CD14-positive monocyte (primary cell): ENCODE measurements around the gene ADCY7. TPM values are rescaled to one million over a fixed set of nuclear protein-coding genes. Genes with fewer than 3 reads are reported as not detected.

Source experiments
- DNase-seq, 3 donors: peaks; one replicate each; pipeline ENCODE4 v3.0.0-alpha.2; 2011 to 2022
- H2AFZ ChIP-seq: 2 replicates; pipeline ENCODE4 v1.6.0; 2012; ENCODE audit warnings: mild to moderate bottlenecking, low read depth, low read length, inconsistent platforms; ENCODE audit not compliant: insufficient read depth, poor library complexity, severe bottlenecking
- H3K27ac ChIP-seq, 2 donors: 1 replicate in 1 of 2; 2 replicates in 1 of 2; pipeline ENCODE4 v1.5.1; 2012 to 2013; ENCODE audit warnings: low read length in 2 of 2, control low read depth in 1 of 2, inconsistent platforms in 1 of 2, low read depth in 1 of 2, mild to moderate bottlenecking in 1 of 2
- H3K27me3 ChIP-seq, 2 donors: one replicate each; pipeline versions ENCODE4 v1.6.0 to v1.6.1; 2011 to 2013; ENCODE audit warnings: low read length in 2 of 2; ENCODE audit not compliant: control insufficient read depth in 2 of 2, insufficient read depth in 2 of 2
- H3K36me3 ChIP-seq, 2 donors: replicated peaks in 1 of 2; 1 replicate in 1 of 2; 2 replicates in 1 of 2; pipeline versions ENCODE4 v1.5.1 to v1.6.1; 2012 to 2013; ENCODE audit warnings: low read length in 2 of 2, control low read depth in 1 of 2, inconsistent platforms in 1 of 2, mild to moderate bottlenecking in 1 of 2; ENCODE audit not compliant: insufficient read depth in 2 of 2, control insufficient read depth in 1 of 2
- H3K4me1 ChIP-seq, 2 donors: 1 replicate in 1 of 2; 2 replicates in 1 of 2; pipeline versions ENCODE4 v1.5.1 to v1.6.1; 2012 to 2013; ENCODE audit warnings: low read length in 2 of 2, control low read depth in 1 of 2, inconsistent platforms in 1 of 2, mild to moderate bottlenecking in 1 of 2, moderate library complexity in 1 of 2; ENCODE audit not compliant: insufficient read depth in 2 of 2, control insufficient read depth in 1 of 2
- H3K4me2 ChIP-seq: replicated peaks from 2 replicates; pipeline ENCODE3; 2012; ENCODE audit warnings: low read length, moderate library complexity, mild to moderate bottlenecking; ENCODE audit not compliant: poor library complexity, severe bottlenecking; ENCODE audit errors: extremely low read depth
- H3K4me3 ChIP-seq, 3 experiments: fragments of 200-600 bp in 1 of 3; sonication (generic) in 1 of 3; replicated peaks in 1 of 3; 1 replicate in 2 of 3; 2 replicates in 1 of 3; pipeline ENCODE4 v1.5.1; 2011 to 2013; ENCODE audit warnings: low read length in 3 of 3, mild to moderate bottlenecking in 3 of 3, control low read depth in 2 of 3, low read depth in 2 of 3, inconsistent platforms in 1 of 3, moderate library complexity in 1 of 3
- H3K79me2 ChIP-seq: 2 replicates; pipeline ENCODE4 v1.6.0; 2012; ENCODE audit warnings: mild to moderate bottlenecking, control low read depth, inconsistent platforms, low read length, moderate library complexity; ENCODE audit not compliant: insufficient read depth
- H3K9ac ChIP-seq: 2 replicates; pipeline ENCODE4 v1.6.0; 2017; ENCODE audit warnings: low read length, mild to moderate bottlenecking; ENCODE audit not compliant: insufficient read depth, poor library complexity, severe bottlenecking
- H3K9me3 ChIP-seq, 2 donors: replicated peaks in 1 of 2; 1 replicate in 1 of 2; 2 replicates in 1 of 2; pipeline versions ENCODE4 v1.5.1 to v1.6.1; 2012 to 2013; ENCODE audit warnings: low read length in 2 of 2, control low read depth in 1 of 2; ENCODE audit not compliant: control insufficient read depth in 1 of 2, insufficient read depth in 1 of 2
- H4K20me1 ChIP-seq: 2 replicates; pipeline ENCODE4 v1.6.0; 2012; ENCODE audit warnings: mild to moderate bottlenecking, low read length, control low read depth, moderate library complexity; ENCODE audit not compliant: insufficient read depth
- H3K27ac Mint-ChIP-seq, 7 donors: one replicate each; pipeline ENCODE4 v1.8.0; 2020; ENCODE audit warnings: mild to moderate bottlenecking in 7 of 7, mixed read lengths in 7 of 7, moderate library complexity in 6 of 7, inconsistent platforms in 2 of 7
- H3K27me3 Mint-ChIP-seq, 3 donors: one replicate each; pipeline ENCODE4 v1.8.0; 2021 to 2022; ENCODE audit warnings: low read depth in 3 of 3, mild to moderate bottlenecking in 3 of 3, mixed read lengths in 3 of 3, moderate library complexity in 3 of 3, inconsistent platforms in 1 of 3
- H3K36me3 Mint-ChIP-seq, 2 donors: one replicate each; pipeline ENCODE4 v1.8.0; 2020; ENCODE audit warnings: mixed read lengths in 2 of 2, inconsistent platforms in 1 of 2, mild to moderate bottlenecking in 1 of 2
- H3K4me1 Mint-ChIP-seq: one replicate; pipeline ENCODE4 v1.8.0; 2020; ENCODE audit warnings: mild to moderate bottlenecking, mixed read lengths
- H3K4me3 Mint-ChIP-seq, 2 donors: one replicate each; pipeline ENCODE4 v1.8.0; 2020; ENCODE audit warnings: mild to moderate bottlenecking in 2 of 2, mixed read lengths in 2 of 2, moderate library complexity in 1 of 2
- H3K9me3 Mint-ChIP-seq, 7 donors: one replicate each; pipeline ENCODE4 v1.8.0; 2020 to 2022; ENCODE audit warnings: mixed read lengths in 7 of 7, mild to moderate bottlenecking in 6 of 7, moderate library complexity in 6 of 7, inconsistent platforms in 2 of 7
- WGBS: methylation state at CpG from one replicate; pipeline ENCODE4 v1.1.5; 2013; ENCODE audit warnings: missing lambda C conversion rate; ENCODE audit not compliant: insufficient coverage; 5-methylcytosine and 5-hydroxymethylcytosine counted together
- intact Hi-C, 2 donors: fragments of 100-400 bp; cut with micrococcal nuclease; formaldehyde crosslinking; loops; one replicate each; pipeline versions ENCODE4 v1.15.0 to v1.15.1; 2023
- polyA plus RNA-seq, 3 donors: library from polyadenylated mRNA; depleted of rRNA in 1 of 3; unstranded in 2 of 3; stranded (reverse) in 1 of 3; fragments of 300-500 nt in 2 of 3; fragments of >200 nt in 1 of 3; fragmentation: Illumina TruSeq in 2 of 3; gene quantifications; 1 replicate in 2 of 3; 2 replicates in 1 of 3; pipeline ENCODE4 v1.2.3, GENCODE V29; 2012 to 2021
- TF ChIP-seq, protein P1 (sequence below): fragments of 200-600 bp; IDR thresholded peaks from one replicate; pipeline ENCODE4 v1.8.0; 2022; ENCODE audit warnings: antibody characterized with exemption, mild to moderate bottlenecking

Gene ADCY7
- polyA plus RNA-seq, 3 donors = 53.1 to 230 (median 91.5) TPM

- H3K9me3 ChIP-seq = no peaks in the 10 kb centered on the region
- no peak for DNase-seq
- intact Hi-C loops = no loop called here
- WGBS = no CpG with 5 or more reads among the region's 1 CpG
- Mint-ChIP-seq H3K27me3 (no peaks in the 10 kb centered on the region), H3K9me3 (no peaks in the 10 kb centered on the region), H3K36me3 (peaks cover 62 to 75% of the 10 kb centered on the region in 2 donors), H3K4me1 (peaks cover 5% of the 10 kb centered on the region), H3K27ac (no peak overlapping the region), H3K4me3 (no peak overlapping the region)
- no peak overlapping the region for H3K9ac ChIP-seq
- peaks cover 62 to 96% of the 10 kb centered on the region in 2 donors for H3K36me3 ChIP-seq
- no peaks in the 10 kb centered on the region for H3K79me2 ChIP-seq
- no peak overlapping the region for H3K27ac ChIP-seq
- H2AFZ ChIP-seq = no peak overlapping the region
- no peaks in the 10 kb centered on the region for H3K4me1 ChIP-seq
- no peak overlapping the region for H3K4me2 ChIP-seq
- H3K4me3 ChIP-seq = no peak overlapping the region
- no peaks in the 10 kb centered on the region for H3K27me3 ChIP-seq
- H4K20me1 ChIP-seq = no peaks in the 10 kb centered on the region
- TF ChIP-seq, protein P1, sequence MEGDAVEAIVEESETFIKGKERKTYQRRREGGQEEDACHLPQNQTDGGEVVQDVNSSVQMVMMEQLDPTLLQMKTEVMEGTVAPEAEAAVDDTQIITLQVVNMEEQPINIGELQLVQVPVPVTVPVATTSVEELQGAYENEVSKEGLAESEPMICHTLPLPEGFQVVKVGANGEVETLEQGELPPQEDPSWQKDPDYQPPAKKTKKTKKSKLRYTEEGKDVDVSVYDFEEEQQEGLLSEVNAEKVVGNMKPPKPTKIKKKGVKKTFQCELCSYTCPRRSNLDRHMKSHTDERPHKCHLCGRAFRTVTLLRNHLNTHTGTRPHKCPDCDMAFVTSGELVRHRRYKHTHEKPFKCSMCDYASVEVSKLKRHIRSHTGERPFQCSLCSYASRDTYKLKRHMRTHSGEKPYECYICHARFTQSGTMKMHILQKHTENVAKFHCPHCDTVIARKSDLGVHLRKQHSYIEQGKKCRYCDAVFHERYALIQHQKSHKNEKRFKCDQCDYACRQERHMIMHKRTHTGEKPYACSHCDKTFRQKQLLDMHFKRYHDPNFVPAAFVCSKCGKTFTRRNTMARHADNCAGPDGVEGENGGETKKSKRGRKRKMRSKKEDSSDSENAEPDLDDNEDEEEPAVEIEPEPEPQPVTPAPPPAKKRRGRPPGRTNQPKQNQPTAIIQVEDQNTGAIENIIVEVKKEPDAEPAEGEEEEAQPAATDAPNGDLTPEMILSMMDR = no peak
These were observed 70.5 kb downstream of the ADCY7 start for GRCh38 chr16:50336884-50337283.

DNA sequence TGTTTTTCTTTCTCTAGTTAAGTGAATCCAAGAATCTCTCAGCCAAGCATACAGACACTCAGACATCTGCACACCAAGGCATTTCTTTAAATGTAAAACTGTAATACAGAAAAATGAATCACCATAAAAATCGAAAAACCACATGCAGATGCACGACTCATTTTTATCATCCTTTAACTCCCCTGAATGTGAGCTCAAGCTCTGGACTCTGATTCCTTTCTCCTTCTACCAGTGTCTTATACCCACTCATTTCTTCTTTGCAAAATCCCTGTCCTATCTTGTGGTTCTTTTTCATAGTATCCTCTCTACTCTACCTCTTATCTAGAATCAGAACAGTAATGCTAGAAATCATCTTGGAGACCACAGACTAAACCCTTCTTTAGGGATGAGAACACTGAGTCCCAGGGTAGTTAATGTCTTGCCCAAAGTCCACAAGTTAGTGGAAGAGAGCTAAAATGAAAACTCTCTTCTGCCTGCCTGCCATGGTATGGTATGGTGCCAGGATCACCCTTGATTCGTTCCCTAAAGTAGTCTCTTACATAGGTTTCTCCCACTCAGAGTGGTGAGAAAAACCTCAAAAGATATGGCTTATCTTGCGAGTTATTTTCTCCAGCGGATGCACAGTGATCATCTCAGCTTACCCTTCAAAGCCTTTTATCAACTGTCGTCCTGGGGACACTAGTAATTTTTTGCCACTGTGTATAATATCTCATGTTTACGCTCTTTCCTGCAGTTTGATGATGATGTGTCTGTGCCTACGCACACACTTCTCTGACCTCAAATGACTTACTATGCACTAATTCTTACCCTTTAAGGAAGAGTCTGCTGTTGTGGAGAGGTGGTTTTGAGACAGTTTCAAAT, 72.2 kb downstream of the ADCY7 start:
- peak overlapping the region in 1 of 2 donors; percentile 4 for H3K27ac ChIP-seq
- H3K9ac ChIP-seq = no peak overlapping the region
- H3K27ac Mint-ChIP-seq = peak overlapping the region in 1 of 7 donors; percentile 10
- H3K27me3 Mint-ChIP-seq = no peaks in the 10 kb centered on the region
- no peaks in the 10 kb centered on the region for H3K79me2 ChIP-seq
- H2AFZ ChIP-seq = no peak overlapping the region
- TF ChIP-seq, protein P1 = no peak
- H3K4me2 ChIP-seq = no peak overlapping the region
- no peak for DNase-seq
- intact Hi-C loops = no loop called here
- H3K36me3 ChIP-seq = peaks cover 60 to 96% of the 10 kb centered on the region in 2 donors
- no peaks in the 10 kb centered on the region for H3K9me3 ChIP-seq
- no peaks in the 10 kb centered on the region for H3K27me3 ChIP-seq
- H3K4me1 ChIP-seq = no peaks in the 10 kb centered on the region
- H3K9me3 Mint-ChIP-seq = no peaks in the 10 kb centered on the region
- peaks cover 5% of the 10 kb centered on the region for H3K4me1 Mint-ChIP-seq
- no peak overlapping the region for H3K4me3 Mint-ChIP-seq
- H4K20me1 ChIP-seq = no peaks in the 10 kb centered on the region
- WGBS = 67% methylated on average over 2 of the region's 8 CpGs
- peaks cover 63 to 76% of the 10 kb centered on the region in 2 donors for H3K36me3 Mint-ChIP-seq
- H3K4me3 ChIP-seq = no peak overlapping the region
